ENCODE measurements around the gene ANK3. TPM values are rescaled to one million over a fixed set of nuclear protein-coding genes. Genes with fewer than 3 reads are reported as not detected.

Gene ANK3
- total RNA-seq, 1 experiment from 2014 or later, result 15.3 TPM

DNA sequence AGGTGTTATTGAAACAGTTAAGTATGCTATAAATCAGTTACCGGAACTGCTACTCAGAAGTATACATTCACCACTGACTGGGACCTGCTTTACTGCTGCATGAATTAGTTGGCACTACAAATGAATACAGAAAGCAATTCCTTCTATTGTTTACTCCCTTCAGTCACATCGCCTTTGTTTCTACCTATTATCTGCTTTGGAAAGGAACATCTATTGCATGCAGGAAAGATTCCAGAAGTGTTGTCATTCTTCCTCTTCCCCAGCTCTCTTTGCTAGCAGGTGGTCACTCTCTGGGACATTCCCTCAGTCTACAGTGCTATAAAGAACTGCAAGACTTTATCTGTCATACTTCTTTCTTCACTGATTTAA lies 131.3 kb downstream of the ANK3 start:
- H3K9me3 ChIP-seq (ENCODE audit: control insufficient read depth in 1 of 2, insufficient read depth in 1 of 2, low read depth in 1 of 2, low read length in 2 of 2), result no peaks in the 10 kb centered on the region
- no peaks in the 10 kb centered on the region for H3K36me3 ChIP-seq (ENCODE audit: control insufficient read depth in 1 of 2, insufficient read depth in 2 of 2, low read length in 2 of 2)
- H3K9me2 ChIP-seq (ENCODE audit: insufficient read depth), result no peaks in the 10 kb centered on the region
- H3K79me2 ChIP-seq (ENCODE audit: insufficient read depth, low read length), result no peaks in the 10 kb centered on the region
- no peaks in the 10 kb centered on the region for H4K20me1 ChIP-seq (ENCODE audit: insufficient read depth)
- no peak overlapping the region for H3K27ac ChIP-seq (ENCODE audit: low read depth, low read length)
- intact Hi-C loops (cut with micrococcal nuclease), result no loop called here
- H3K9ac ChIP-seq (ENCODE audit: low read length), result no peak overlapping the region
- H3K4me1 ChIP-seq (ENCODE audit: control insufficient read depth in 1 of 2, insufficient read depth in 2 of 2, low read length in 2 of 2), result no peaks in the 10 kb centered on the region
- ChIA-PET POLR2A (no interaction called here), CTCF (no interaction called here), RAD21 (ENCODE audit: low non-redundant PET in 1 of 2, low total read pairs in 2 of 2, uncharacterized antibody in 2 of 2, unreplicated experiment in 2 of 2) (no interaction called here)
- no peak for ATAC-seq
- H3K27me3 ChIP-seq (ENCODE audit: insufficient read depth, low read length), result no peaks in the 10 kb centered on the region
- BruUV-seq (replicated peaks), result no TSS peak
- no peak overlapping the region for H3K4me3 ChIP-seq (replicated peaks in 1 of 2; ENCODE audit: low read depth in 1 of 2, low read length in 2 of 2)
- TF ChIP-seq YY1 (IDR thresholded peaks at IDR 0.05; ENCODE audit: extremely low read depth, insufficient replicate concordance, low read depth, low read length), result no peak
- TF ChIP-seq, protein P1, sequence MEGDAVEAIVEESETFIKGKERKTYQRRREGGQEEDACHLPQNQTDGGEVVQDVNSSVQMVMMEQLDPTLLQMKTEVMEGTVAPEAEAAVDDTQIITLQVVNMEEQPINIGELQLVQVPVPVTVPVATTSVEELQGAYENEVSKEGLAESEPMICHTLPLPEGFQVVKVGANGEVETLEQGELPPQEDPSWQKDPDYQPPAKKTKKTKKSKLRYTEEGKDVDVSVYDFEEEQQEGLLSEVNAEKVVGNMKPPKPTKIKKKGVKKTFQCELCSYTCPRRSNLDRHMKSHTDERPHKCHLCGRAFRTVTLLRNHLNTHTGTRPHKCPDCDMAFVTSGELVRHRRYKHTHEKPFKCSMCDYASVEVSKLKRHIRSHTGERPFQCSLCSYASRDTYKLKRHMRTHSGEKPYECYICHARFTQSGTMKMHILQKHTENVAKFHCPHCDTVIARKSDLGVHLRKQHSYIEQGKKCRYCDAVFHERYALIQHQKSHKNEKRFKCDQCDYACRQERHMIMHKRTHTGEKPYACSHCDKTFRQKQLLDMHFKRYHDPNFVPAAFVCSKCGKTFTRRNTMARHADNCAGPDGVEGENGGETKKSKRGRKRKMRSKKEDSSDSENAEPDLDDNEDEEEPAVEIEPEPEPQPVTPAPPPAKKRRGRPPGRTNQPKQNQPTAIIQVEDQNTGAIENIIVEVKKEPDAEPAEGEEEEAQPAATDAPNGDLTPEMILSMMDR (IDR thresholded peaks at IDR 0.05 in 2 of 3, conservative IDR thresholded peaks at IDR 0.05 in 1 of 3; ENCODE audit: borderline replicate concordance in 1 of 3, insufficient read depth in 1 of 3, low read depth in 2 of 3, low read length in 2 of 3), result no peak
- no peak for TF ChIP-seq EZH2 (IDR thresholded peaks at IDR 0.05)
- TF ChIP-seq, protein P2, sequence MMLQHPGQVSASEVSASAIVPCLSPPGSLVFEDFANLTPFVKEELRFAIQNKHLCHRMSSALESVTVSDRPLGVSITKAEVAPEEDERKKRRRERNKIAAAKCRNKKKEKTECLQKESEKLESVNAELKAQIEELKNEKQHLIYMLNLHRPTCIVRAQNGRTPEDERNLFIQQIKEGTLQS (IDR thresholded peaks at IDR 0.05), result no peak
- TF ChIP-seq POLR2AphosphoS5 (IDR thresholded peaks at IDR 0.05; ENCODE audit: low read depth, low read length), result no peak
- TF ChIP-seq ELF1 (IDR thresholded peaks at IDR 0.05; ENCODE audit: borderline replicate concordance, low read depth), result no peak
- TF ChIP-seq, protein P3, sequence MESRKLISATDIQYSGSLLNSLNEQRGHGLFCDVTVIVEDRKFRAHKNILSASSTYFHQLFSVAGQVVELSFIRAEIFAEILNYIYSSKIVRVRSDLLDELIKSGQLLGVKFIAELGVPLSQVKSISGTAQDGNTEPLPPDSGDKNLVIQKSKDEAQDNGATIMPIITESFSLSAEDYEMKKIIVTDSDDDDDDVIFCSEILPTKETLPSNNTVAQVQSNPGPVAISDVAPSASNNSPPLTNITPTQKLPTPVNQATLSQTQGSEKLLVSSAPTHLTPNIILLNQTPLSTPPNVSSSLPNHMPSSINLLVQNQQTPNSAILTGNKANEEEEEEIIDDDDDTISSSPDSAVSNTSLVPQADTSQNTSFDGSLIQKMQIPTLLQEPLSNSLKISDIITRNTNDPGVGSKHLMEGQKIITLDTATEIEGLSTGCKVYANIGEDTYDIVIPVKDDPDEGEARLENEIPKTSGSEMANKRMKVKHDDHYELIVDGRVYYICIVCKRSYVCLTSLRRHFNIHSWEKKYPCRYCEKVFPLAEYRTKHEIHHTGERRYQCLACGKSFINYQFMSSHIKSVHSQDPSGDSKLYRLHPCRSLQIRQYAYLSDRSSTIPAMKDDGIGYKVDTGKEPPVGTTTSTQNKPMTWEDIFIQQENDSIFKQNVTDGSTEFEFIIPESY (IDR thresholded peaks at IDR 0.05; ENCODE audit: extremely low read depth, insufficient replicate concordance, low read length), result no peak
- no peak for TF ChIP-seq CEBPB (IDR thresholded peaks at IDR 0.05; ENCODE audit: low read depth)
- TF ChIP-seq, protein P4, sequence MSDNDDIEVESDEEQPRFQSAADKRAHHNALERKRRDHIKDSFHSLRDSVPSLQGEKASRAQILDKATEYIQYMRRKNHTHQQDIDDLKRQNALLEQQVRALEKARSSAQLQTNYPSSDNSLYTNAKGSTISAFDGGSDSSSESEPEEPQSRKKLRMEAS (IDR thresholded peaks at IDR 0.05), result no peak
- TF ChIP-seq EGR1 (IDR thresholded peaks at IDR 0.05; ENCODE audit: low read depth), result no peak
- TF ChIP-seq EZH2phosphoT487 (IDR thresholded peaks at IDR 0.05; ENCODE audit: borderline replicate concordance), result no peak
- no peak for TF ChIP-seq ZNF274 (IDR thresholded peaks at IDR 0.05; ENCODE audit: low read depth, low read length)
- no peak for TF ChIP-seq CBX3 (IDR thresholded peaks at IDR 0.05; ENCODE audit: low read depth)
- no peak for TF ChIP-seq SP1 (IDR thresholded peaks at IDR 0.05; ENCODE audit: low read depth)
- no peak for TF ChIP-seq ZFX (IDR thresholded peaks at IDR 0.05)
- TF ChIP-seq, protein P5, sequence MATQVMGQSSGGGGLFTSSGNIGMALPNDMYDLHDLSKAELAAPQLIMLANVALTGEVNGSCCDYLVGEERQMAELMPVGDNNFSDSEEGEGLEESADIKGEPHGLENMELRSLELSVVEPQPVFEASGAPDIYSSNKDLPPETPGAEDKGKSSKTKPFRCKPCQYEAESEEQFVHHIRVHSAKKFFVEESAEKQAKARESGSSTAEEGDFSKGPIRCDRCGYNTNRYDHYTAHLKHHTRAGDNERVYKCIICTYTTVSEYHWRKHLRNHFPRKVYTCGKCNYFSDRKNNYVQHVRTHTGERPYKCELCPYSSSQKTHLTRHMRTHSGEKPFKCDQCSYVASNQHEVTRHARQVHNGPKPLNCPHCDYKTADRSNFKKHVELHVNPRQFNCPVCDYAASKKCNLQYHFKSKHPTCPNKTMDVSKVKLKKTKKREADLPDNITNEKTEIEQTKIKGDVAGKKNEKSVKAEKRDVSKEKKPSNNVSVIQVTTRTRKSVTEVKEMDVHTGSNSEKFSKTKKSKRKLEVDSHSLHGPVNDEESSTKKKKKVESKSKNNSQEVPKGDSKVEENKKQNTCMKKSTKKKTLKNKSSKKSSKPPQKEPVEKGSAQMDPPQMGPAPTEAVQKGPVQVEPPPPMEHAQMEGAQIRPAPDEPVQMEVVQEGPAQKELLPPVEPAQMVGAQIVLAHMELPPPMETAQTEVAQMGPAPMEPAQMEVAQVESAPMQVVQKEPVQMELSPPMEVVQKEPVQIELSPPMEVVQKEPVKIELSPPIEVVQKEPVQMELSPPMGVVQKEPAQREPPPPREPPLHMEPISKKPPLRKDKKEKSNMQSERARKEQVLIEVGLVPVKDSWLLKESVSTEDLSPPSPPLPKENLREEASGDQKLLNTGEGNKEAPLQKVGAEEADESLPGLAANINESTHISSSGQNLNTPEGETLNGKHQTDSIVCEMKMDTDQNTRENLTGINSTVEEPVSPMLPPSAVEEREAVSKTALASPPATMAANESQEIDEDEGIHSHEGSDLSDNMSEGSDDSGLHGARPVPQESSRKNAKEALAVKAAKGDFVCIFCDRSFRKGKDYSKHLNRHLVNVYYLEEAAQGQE (IDR thresholded peaks at IDR 0.05; ENCODE audit: low read depth), result no peak
- no peak for TF ChIP-seq RAD21 (IDR thresholded peaks at IDR 0.05; ENCODE audit: low read depth)
- no peak for TF ChIP-seq FOSL1 (IDR thresholded peaks at IDR 0.05; ENCODE audit: low read depth)
- no peak for TF ChIP-seq SRF (IDR thresholded peaks at IDR 0.05; ENCODE audit: low read depth)
- no peak for TF ChIP-seq JUND (IDR thresholded peaks at IDR 0.05)
- H2AFZ ChIP-seq (ENCODE audit: low read depth, low read length, poor library complexity, severe bottlenecking), result no peak overlapping the region
- no peak overlapping the region for H3K4me2 ChIP-seq (ENCODE audit: low read length)
- DNase-seq (ENCODE audit: low read depth, low spot score), result no peak
